HG03025 (cell line): ENCODE measurements around the gene IFITM10.
"Not testable (repeated sequence)": the region's sequence is repeated elsewhere in the genome, so short reads cannot be mapped to it uniquely, and the experiment has no call there.

Experiments
- ATAC-seq: cut with Tn5 transposase; IDR thresholded peaks from one replicate; pipeline ENCODE4 v1.9.1; 2021; ENCODE audit warnings: mild to moderate bottlenecking, moderate library complexity; ENCODE audit not compliant: unreplicated experiment, low FRiP score

IFITM10 gene

DNA sequence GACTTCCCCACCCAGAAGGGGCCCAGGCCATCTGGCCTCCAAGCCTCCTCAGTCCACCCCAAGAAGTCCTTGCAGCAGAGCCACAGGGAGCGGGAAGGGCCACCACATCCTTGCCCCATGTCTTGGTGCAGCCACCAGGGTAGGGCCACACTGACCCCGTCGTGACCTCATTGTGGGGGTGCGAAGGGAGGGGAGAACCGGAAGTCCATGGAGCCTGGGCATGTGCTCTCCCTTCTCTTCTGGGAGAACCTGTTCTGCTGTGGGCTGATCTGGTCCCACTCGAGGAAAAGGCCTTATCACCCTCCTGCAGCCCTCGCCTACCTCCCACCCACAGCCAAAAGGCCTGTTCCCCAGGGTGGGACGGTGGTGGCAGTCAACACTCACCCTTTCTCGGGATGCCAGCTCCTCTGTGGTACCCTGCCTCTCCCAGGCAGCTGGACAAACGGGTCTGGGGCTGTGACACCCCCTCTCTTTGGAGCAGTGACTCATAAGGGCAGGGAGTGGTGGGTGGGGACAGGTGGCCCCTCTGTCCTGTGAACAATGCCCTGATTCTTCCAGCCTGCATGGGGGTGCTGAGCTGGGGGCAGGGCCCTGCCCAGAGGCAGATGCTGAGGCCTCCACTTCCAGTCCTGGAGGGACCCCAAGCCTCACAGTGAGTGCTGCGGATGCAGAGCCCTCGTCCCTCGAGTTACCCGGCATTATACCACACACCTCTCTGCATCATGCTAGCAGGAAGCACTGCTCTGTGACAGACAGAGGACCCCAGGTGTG is 27.9 kb upstream of the IFITM10 start:
- no peak for ATAC-seq

DNA sequence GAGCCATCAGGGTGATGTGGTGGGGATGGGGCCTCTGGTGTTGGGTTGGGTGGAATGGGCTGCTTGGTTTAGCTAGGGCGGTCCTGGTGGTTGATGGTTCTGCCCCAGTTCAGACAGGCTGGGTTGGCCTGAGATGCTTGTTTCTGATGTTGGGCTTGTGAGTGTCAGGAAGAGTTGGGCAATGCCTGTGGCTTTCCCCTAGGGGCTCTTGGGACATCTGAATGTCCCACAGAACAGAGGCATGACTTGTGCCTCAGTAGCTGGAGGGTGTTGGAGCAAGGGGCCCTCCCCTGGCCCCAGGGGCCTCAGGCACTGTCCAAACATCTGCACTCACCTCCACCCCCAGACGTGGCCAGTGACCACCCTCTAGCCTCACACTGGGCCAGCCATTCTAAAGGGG is 27.3 kb upstream of the IFITM10 start:
- no peak for ATAC-seq

DNA sequence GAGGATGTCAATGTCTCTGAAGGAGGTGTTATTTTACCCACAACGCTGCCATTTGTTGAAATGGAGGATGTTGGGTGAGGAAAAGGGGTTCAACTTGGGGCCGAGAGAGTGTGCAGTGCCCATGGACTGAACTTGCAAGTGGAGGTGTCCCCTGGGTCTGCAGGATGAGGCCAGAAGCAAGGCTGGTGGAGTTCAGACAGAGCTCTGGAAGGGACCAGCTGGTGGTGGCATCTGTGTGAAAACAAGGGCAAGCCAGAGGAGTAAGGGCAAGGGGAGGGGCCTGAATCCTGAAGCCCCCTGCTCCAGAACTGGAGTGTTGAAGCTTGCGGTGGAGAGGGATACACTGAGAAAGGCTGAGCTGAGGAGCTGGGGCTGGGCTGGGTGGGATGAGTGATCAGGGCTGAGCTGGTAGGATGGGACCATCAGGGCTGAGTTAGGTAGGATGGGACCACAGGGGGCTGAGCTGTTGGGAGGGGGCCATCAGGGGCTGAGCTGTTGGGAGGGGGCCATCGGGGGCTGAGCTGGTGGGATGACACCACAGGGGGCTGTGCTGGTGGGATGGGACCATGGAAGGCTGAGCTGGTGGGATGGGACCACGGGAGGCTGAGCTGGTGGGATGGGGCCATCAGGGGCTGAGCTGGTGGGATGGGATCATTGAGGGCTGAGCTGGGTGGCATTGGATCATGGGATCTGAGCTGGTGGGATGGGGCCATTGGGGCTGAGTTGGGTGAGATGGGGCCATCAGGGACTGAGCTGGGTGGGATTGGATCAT is 26.7 kb upstream of the IFITM10 start:
- ATAC-seq = no peak

- ATAC-seq = no peak
Observed at GRCh38 chr11:1776331-1776851, 26.0 kb upstream of the IFITM10 start.

- ATAC-seq = no peak
Observed at GRCh38 chr11:1774886-1775285, 24.5 kb upstream of the IFITM10 start.

DNA sequence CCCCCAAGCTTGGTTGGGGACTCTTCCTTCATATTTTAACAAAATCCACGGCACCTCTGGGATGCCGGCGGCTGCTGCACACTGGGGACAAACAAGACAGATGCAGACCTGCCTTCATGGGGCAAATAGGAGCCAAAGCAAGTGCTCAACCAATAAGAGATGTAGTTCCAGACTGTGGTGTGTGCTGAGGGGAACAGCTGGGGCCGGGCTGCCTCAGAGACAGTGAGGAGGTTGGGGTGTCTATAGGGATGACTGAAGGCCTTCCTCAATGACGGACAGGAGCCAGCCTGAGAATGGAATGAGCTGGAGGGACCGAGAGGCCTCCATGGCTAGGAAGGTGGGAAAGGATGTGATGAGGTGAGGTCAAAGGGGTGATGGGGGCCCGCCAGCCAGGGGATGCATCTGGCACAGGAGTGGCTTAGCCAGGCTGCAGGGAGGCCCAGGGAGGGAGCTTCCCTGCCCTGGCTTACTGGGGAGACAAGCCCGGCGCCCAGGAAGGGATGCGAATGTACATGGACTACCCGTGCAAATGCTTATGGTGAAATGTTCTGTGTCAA is 23.7 kb upstream of the IFITM10 start:
- no peak for ATAC-seq

- ATAC-seq = no peak
Observed at GRCh38 chr11:1773131-1773993, 23.0 kb upstream of the IFITM10 start.

DNA sequence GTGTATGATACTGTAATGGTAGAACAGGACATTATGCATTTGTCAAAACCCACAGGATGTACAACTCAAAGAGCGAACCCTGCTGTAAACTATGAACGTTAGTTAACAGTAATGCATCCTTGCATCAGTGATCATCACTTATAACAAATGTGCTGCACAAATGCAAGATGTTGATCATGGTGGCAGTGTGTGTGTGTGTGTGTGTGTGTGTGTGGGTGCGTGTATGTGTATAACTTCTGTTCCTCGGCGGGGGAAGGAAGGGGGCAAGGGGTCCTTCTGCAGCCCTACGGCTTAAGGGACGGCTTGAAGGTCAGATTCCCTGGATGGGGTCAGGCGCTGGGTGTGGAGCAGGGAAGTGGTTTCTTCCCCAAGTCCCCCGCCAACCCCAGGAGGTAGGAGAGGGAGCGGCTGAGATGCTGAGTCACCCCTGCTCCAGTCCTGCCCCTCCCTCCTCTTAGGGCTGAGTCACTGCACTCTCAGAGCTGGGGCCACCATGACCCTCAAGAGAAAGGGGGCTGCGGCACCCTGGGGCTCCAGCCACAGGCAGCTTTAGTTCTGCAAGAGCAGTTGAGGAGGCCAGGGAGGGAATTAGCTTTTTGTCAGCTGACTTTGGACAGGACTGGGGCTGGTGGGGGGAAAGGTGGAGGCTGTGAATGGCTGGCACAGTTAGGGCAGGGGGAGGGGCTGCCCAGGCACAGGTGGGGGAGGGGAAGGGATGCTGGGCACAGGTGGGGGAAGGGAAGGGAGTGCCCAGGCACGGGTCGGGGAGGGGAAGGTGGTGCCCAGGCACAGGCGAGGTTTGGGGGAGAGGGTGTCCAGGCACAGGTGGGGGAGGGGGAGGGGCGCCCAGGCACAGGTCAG is 22.1 kb upstream of the IFITM10 start:
- no peak for ATAC-seq

- ATAC-seq = no peak
Observed at GRCh38 chr11:1771700-1772099, 21.3 kb upstream of the IFITM10 start.

- no peak for ATAC-seq
Observed at GRCh38 chr11:1771273-1771672, 20.9 kb upstream of the IFITM10 start.

DNA sequence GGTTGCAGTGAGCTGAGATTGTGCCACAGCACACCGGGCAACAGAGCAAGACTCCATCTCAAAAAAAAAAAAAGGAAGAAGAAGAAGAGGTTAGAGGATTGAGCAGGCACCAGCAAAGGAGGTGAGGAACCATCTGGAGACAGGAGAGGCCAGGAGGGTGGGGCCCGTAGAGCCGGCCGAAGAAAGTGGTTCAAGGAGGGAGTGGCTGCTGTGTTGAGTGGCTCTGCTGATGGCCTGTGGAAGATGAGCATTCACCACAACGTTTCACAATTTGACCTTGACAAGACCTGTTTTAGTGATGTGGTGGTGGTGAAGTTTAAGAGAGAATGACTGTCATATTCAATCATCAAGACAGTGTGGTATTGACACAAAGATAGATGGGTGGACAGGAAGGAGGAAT is 20.1 kb upstream of the IFITM10 start:
- ATAC-seq = no peak

- no peak for ATAC-seq
Observed at GRCh38 chr11:1770061-1770460, 19.7 kb upstream of the IFITM10 start.

DNA sequence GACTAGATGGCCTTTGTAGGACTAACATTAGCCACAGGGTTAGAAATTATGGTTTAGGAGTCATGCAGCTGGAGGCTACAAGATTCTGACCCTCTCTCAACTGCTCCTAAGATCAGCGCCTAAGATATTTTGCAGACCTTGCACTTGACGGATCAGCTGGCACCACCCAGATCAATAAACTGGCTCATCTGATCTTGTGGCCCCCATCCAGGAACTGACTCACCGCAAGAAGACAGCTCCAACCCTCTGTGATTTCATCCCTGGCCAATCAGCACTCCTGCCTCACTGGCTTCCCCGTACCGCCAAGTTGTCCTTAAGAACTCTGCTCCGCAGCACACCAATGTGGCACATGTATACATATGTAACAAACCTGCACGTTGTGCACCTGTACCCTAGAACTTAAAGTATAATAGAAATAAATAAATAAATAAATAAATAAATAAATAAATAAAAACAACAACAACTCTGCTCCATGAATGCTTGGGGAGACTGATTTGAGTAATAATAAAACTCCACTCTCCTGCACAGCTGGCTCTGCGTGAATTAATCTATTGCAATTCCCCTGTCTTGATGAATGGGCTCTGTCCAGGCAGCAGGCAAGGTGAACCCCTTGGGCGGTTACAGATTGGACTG is 19.0 kb upstream of the IFITM10 start:
- not testable (repeated sequence) for ATAC-seq

DNA sequence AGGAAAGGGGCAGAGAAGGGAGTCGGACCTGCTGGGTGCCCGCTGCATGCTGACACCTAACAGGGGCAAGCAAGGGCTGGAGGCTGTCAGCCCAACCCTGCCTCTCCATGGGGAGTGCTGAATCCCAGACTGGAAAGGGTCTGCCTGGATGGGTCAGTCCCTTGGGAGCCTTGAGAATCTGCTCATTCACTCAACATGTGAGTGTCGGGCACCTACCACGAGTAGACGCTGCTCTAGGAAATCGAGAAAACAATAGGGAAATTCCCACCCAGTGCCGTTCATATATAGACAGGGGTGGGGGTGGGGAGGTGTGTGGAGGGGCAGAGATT is 17.7 kb upstream of the IFITM10 start:
- ATAC-seq = no peak

- ATAC-seq = no peak
Observed at GRCh38 chr11:1767399-1768140, 17.2 kb upstream of the IFITM10 start.

GRCh38 chr11:1766719-1767398 is 16.5 kb upstream of the IFITM10 start:
- ATAC-seq = no peak

- ATAC-seq = no peak
Observed at GRCh38 chr11:1765871-1766718, 15.7 kb upstream of the IFITM10 start.
